ENCODE measurements around the gene GALM.
"Not testable (repeated sequence)": the region's sequence is repeated elsewhere in the genome, so short reads cannot be mapped to it uniquely, and the experiment has no call there.

The GALM gene

DNA sequence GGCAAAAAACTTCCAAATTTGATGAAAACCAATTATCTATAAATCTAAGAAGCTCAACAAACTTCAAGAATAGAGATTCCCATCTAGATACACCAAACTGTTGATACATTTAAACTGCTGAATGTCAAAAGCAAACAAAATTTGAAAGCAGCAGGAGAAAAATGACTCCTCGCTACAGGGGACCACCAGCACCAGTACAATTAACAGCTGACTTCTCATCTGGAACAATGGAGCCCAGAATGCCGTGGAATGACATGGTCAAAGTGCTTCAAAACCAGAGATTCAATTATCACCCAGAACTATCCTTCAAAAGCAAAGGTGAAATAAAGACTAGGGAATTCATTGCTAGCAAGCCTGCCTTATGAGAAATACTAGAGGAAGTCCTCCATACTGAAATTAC lies 73.6 kb downstream of the GALM start:
- DNase-seq (ENCODE audit: low read depth in 2 of 2) = no peak

DNA sequence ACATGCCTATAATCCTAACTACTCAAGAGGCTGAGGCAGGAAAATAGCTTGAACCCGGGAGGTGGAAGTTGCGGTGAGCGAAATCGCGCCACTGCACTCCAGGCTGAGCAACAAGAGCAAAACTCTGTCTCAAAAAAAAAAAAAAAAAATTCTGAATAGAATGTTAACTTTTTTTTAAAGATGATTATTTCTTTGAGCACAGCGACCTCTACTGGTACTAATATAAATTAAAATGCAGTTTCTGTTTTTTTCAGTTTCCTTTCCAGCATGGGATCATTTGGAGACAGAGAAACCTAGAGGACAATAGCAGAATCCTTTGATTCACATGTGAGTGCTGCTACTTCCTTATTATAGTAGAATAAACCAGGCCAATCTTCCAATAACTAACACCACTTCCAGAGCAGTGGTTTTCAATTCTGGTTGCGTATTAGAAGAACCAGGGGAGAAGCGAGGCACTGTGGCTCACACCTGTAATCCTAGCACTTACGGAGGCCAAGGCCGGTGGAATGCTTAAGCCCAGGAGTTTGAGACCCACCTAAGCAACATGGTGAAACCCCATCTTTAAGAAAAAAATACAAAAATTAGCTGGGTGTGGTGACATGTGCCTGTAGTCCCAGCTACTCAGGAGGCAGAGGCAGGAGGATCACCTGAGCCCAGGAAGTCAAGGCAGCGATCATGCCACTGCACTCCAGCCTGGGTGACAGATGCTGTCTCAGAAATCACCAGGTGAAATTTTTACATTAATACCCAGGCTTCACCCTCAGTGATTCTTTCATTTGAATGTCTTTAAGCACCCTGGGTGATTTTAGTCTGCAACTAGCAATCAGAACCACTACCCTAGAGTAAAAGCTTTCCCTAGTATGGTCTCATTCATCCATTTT lies 75.2 kb downstream of the GALM start:
- no peak for DNase-seq (ENCODE audit: low read depth in 2 of 2)

DNA sequence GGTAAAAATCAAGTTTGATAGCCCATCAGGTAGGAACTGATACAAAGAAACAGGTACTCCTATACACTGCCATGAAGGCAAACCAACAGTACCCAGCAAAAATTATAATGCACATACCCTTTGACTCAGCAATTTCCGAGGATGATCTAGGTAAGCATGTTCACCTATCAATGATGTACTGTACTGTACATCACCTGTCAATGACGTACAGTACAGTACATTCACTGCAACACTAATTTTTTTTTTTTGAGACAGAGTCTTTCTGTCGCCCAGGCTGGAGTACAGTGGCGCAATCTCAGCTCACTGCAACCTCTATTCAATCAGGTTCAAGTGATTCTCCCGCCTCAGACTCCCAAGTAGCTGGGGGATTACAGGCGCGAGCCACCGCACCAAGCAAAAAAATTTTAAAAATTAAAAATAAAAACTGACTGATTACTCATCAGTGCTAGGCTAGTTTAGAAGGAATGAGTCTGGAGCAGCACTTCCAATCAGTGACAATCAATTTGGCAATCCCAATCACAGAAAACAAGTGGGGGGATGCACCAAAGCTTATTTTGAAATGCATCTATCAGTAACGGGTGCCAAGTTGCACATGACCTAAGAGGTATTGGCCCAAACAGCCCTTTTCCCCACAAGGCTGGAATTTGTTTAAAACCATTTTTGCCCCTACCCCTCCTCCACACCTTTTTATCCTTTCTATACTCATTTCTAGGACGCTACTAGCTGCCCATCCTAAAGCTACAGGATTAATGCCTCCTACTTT lies 77.1 kb downstream of the GALM start:
- no peak for DNase-seq (ENCODE audit: low read depth in 2 of 2)

DNA sequence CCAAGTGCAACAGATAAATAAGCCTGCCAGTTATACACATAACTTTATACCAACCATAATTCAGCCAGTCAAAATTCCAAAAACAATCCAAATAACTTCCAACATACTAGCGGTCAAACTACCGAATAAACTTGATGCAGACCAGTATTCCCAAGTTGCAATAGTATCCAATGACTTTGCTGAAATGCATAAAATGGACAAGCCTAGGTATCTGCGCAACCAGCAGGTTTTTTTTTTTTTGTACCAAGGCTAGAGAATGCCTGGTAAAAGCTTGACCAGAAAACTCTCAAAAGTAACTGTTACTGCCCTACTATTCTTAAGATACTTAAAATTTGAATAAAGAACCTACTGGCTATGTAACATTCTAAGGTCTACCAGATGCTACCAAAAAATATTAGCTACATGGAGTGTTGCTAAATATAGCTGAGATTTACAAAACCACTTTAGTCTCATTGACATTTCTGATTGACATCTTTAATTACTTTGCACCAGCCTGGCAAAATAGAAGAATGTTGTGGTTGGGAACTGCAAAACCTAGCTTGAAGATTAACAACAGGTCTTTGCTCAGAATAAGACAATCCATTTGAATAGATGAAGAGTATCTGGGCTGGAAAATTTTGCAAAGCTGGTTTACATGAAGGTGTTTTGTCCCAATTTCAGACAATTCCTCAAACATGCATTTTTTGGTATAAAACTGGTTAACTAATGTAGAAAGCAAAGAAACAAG lies 77.9 kb downstream of the GALM start:
- no peak for DNase-seq (ENCODE audit: low read depth in 2 of 2)

DNA sequence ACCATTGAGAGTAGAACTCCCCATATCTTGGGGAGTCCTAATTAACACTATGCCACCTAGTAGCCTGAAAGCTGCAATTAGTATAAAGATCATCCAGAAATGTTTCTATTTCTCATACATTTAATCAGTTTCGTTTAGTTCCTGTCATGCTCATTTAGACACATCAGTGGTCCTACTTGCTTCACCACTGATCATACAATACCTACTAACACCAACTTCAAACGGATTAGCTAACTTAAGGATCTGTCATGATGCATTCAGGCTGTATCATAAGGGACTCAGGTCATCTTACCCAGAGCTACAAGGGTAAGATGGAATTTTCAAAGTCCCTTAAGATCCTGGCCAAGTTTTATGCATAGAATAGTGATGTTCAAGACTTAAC lies 78.5 kb downstream of the GALM start:
- DNase-seq (ENCODE audit: low read depth in 2 of 2) = no peak

GRCh38 chr2:38745267-38745666 lies 79.4 kb downstream of the GALM start:
- no peak for DNase-seq (ENCODE audit: low read depth in 2 of 2)

DNA sequence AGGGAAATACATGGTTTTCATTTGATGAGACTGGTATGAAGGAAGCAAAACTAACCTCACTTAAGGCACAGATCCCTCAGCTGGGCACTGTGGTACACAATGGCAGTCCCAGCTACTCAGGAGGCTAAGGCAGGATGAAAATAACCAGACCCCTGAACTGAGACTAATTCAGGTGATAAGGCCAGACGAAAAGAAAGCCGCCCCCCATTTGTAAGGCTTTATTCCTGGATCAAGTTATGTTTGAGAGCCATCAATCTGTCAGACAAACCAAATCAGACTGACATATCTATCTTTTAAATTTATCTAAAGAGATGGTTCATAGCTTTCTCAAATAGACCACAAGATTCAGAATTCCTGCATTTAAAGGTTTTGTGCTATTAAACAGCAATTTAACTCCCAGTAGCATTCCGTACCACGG lies 81.1 kb downstream of the GALM start:
- no peak for DNase-seq (ENCODE audit: low read depth in 2 of 2)

GRCh38 chr2:38747819-38748218 lies 81.9 kb downstream of the GALM start:
- DNase-seq (ENCODE audit: low read depth in 2 of 2) = no peak

- no peak for DNase-seq (ENCODE audit: low read depth in 2 of 2)
Measured at GRCh38 chr2:38748391-38748790, 82.5 kb downstream of the GALM start.

GRCh38 chr2:38748943-38749804 lies 83.3 kb downstream of the GALM start:
- DNase-seq (ENCODE audit: low read depth in 2 of 2) = no peak

DNA sequence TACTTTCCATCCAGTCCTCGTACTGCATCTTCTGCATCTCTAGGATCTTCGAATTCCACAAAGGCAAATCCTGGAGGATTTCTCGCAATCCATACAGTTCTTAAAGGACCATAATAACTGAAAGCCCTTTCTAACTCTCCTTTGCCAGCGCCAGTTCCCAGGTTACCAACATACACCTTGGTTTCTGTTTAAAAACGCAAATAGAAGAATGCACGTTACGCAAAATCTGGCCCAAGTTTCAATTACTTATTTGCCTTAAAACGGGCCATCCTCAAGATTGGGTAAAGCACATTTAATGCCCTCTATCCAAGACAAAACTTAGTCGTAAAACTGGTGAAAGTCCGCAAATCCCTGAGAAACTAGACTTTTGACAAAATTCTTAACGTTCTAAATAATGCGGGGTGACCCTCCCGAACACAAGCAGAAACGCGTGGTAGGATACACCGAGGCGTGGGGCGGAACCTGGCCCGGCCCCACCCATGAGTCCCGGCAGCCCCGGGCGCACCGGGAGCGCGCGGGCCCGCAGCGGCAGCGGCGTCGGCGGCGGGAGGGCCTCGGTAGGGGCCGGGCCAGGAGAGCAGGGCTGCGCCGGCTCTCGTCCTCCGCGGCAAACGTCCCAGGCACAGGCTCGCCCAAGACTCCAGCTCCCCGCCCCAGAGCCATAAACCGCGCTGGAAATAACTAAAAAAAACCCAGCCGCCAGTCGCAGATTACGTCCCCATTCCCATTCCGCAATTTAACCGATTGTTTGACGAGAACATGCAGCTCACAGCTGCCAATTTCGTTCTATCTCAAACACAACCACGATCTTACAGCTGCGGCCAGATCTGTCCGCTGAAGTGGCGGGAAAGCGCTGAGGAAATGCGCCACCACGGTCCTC lies 84.3 kb downstream of the GALM start:
- peak; percentile 25 to 34 for DNase-seq (ENCODE audit: low read depth in 2 of 2)

GRCh38 chr2:38750891-38751595 lies 85.1 kb downstream of the GALM start, which contains the start of gene SRSF7:
Gene SRSF7, minus strand, starts transcription at chr2:38751361. Its CDS starts 105 bp downstream, at chr2:38751256.
- peak; percentile 89 to 93 for DNase-seq (ENCODE audit: low read depth in 2 of 2)

- no peak for DNase-seq (ENCODE audit: low read depth in 2 of 2)
Measured at GRCh38 chr2:38751596-38752410, 85.9 kb downstream of the GALM start.

DNA sequence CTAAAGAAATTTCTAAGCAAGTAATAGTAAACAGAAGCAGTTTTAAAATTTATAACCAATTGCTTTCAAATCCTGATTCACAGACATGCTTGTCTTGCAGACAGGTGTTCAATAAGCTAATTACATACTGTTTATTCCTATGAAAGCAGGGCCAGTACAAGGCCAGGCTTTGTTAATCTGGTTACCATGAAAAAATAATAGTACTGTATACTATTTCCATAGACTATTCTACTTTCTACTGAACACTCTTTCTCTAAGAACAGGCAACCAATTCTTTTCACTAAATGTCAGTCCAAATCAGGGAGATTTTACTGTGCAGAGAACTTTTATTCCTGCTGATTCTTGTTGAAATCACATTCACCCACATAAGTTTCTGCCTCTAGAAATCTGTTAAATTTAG lies 88.1 kb downstream of the GALM start:
- no peak for DNase-seq (ENCODE audit: low read depth in 2 of 2)

GRCh38 chr2:38754506-38754905 lies 88.6 kb downstream of the GALM start:
- DNase-seq (ENCODE audit: low read depth in 2 of 2) = no peak

DNA sequence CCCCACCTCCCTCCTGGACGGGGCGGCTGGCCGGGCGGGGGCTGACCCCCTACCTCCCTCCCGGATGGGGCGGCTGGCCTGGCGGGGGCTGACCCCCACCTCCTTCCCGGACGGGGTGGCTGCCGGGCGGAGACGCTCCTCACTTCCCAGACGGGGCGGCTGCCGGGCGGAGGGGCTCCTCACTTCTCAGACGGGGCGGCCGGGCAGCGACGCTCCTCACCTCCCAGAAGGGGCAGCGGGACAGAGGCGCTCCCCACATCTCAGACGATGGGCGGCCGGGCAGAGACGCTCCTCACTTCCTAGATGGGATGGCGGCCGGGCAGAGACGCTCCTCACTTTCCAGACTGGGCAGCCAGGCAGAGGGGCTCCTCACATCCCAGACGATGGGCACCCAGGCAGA lies 90.0 kb downstream of the GALM start:
- DNase-seq (ENCODE audit: low read depth in 2 of 2) = not testable (repeated sequence)

DNA sequence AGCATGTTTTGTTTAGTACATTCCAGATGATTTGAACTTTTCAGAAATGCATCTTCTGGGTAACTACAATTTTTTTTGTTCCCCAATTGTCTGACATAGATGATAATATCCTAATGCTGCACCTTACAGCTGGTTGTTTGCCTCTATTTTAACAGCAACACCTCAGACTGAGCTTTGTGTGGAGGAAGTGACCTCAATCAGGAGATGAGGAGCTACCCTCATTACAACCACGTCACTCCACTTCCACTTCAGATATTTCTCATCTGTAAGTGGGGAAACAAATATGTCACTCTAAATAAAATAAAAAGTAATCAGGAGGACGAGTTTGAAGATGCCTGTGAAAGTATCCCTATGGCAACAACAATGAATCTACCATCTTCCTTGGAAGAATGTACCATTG lies 97.3 kb downstream of the GALM start:
- no peak for DNase-seq (ENCODE audit: low read depth in 2 of 2)

- DNase-seq (ENCODE audit: low read depth in 2 of 2) = no peak
Measured at GRCh38 chr2:38763728-38764127, 97.8 kb downstream of the GALM start.

- no peak for DNase-seq (ENCODE audit: low read depth in 2 of 2)
Measured at GRCh38 chr2:38765149-38765548, 99.2 kb downstream of the GALM start.

All from stimulated activated CD8-positive, alpha-beta memory T cell treated with anti-CD3 and anti-CD28 coated beads, Interleukin-15, amount 100 ng/mL, for 48 hours (primary cell).